HG03571 (cell line): ENCODE measurements around the gene EMILIN3.

ENCODE experiments used
- ATAC-seq: cut with Tn5 transposase; IDR thresholded peaks from one replicate; pipeline ENCODE4 v1.9.1; 2021; ENCODE audit not compliant: unreplicated experiment

EMILIN3 gene

DNA sequence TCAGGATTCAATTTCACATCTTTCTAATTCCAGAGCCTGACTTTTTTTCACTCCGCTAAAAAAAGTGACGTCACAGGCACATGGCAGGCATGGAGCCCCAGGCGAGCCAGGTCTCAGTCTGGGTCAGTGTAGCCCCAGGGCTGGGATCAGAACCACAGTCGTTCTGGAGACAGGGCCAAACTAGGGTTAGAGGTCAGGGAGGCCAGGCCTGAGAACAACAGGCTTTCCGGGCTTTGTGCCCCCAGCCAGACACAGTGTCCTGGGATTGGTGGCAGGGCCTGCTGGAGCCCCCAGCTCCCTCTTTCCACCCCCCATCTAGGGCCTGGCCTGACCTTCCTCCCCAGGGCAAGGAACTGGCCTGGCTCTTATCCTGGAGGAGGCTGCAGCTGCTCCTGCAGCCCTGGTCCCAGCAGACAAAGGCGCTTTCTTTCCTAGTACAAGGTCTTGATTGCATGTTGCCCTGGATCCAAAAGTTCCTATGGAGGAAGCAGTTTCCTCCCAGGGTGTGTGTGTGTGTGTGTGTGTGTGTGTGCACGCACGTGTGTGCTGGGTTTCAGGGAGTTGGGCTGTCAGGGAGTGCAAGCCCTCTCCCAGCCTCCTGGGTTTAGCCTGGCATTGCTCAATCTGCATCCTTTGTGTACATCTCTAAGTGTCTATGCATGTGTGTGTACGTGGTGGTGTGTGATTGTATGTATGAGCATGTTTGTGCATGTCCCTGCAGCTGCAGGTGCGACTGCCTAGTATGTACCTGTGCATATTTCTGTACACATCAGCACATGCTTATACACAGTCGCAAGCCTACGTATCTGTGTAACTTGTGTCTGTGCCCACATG is 26.5 kb upstream of the EMILIN3 start:
- no peak for ATAC-seq

DNA sequence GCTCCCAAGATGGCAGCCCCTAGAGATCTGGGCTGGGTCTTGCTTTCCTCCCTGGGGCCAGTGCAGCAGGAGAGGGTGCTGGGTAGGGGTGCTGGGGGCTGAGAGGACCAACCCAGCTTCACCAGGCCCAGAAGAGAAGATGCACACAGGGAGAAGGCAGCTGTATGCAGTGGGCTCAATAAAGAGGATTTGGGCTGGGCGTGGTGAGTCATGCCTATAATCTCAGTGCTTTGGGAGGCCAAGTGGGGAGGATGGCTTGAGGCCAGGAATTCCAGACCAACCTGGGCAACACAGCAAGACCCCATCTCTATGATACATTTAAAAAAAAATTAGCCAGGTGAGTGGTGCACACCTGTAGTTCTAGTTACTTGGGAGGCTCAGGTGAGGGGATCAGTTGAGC is 25.7 kb upstream of the EMILIN3 start:
- no peak for ATAC-seq

DNA sequence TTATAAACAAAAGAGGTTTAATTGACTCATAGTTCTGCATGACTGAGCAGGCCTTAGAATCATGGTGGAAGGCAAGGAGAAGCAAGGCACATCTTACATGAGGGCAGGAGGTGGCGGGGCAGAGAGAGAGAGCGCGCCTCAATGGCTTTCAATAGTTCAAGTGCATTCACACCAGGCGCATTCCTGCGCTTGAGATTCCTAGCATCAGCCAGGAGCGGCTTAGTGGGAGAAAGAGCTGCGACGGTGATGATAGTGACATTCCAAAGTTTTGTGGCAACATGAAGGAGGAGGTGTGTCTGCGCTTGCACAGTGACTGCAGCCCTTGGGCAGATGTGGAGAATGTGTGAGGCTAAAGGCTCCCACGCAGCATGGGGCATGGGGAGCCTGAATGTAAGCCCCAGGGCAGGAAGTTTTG is 25.0 kb upstream of the EMILIN3 start:
- no peak for ATAC-seq

DNA sequence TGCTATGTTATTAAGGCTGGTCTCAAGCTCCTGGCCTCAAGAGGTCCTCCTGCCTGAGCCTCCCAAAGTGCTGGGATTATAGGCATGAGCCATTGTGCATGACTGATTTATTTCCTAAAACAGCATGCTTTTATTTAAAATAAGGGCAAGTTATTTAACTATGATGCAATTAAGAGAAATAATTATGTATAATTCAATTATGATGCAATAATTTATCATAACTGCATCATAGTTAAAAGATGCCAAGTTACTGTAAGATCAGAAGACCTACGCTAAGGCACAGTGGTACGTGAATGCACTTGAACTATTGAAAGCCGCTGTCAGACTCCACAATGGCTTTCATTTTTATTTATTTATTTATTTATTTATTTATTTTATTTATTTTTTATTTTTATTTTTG is 24.3 kb upstream of the EMILIN3 start:
- ATAC-seq, result no peak

DNA sequence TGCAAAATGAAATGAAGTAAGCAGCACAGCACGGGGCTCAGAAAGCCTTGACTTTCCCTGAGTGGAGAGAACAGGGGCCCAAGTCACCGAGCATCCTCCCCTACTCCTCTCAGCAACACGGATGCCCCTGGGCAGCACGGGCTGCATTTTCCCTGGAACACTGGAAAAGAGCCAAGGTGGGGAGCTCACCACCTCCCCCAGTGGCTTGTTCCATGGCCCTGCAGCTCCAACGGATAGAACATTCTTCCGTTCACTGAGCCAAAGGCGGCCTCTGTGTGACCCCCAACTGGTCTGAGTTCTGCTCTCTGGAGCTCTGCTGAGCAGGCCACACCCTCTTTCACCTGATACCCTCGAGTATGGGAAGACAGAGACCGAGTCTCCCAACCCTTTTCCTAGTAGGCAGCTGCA is 20.8 kb upstream of the EMILIN3 start:
- ATAC-seq, result no peak

DNA sequence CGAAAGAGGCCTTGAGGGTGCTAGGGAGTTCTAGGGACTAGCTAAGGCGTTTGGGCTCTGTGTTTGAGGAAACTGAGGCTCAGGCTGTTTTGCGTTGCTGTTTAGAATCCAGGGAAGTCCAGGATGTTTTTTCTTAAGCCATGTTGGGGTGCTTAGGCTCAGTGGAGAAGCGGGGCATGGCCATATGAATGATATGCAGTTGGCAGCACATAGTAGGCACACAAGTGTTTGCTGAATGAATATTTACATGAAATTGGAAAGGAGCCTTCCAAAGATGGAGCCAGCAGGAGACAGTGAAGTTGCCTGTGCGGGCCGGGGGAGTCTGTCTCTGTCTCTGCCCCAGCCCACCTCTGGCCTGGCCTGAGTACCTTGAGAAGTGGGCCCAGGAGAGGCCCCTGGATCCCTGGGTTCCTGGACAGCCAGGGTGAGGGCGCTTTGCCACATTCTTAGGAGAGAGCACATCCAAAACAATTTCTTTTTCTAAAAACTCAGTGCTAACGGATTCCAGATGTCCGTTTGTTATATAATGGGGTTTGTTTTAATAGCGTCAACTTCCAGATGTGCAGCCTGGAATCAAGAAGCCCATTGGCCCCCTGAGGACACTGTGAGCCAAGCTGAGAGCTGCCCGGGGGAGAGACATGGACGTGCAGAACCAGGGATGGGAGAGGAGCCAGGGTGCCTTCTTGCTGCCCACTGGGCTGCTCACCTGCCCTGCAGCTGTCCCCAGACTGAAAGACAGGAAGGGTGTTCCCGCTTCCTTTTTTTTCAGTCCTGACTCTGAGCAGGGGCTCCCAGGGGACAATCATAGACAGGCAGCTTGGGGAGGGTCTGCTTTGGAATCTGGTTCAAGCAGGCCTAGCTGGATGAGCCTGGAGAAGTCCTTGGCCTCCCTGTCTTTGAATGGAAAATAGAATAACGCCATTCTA is 20.1 kb upstream of the EMILIN3 start:
- ATAC-seq, result no peak

DNA sequence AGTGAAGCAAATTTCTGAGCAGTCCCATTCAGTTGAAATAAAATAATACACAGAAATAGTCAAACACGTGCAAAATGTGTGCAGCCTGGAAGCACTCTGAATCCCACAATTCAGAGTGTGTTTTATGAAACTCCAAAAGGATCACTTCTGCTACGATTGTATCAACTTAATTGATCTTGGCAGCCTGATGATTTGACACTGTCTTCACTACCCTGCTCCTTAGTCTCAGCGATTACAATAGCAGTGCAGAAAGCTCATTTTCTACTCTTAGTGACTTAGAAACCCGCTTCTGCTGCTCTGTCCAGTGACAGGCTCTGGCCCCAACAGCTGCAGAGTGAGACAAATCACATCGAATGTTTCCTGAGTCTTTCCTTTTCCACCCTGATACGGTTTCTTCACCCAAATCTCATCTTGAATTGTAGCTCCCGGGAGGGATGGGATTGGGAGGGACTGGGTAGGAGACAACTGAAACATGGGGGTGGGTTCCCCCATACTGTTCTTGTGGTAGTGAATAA is 16.2 kb upstream of the EMILIN3 start:
- ATAC-seq, result no peak

DNA sequence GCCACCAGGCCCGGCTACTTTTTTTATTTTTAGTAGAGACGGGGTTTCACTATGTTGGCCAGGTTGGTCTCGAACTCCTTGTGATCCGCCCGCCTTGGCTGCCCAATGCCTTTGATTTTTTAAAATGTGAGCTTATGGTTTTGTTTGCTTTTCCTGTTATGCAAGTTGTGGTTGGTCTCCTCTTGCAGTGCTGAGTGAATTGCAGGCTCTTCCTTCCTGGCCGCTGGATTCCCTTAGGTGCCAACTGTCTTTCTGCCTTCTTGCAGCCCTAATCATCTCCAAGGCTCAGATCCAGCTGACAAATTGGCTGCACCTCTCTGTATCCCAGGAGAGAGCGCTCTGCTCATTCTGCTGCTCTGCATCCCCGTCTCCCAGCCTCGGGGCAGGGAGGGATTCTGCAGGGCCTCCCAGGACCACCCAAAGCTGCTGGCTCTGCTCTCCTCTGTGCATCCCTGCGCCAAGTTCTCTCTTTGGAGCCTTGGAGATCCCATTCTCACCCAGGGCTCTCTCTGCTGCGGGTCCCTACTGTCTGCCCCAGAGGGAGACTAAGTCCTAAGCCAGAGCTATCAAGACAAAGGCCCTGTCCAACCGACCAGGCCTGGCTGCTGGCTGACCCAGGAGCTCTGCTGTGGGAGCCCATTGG is 14.1 kb upstream of the EMILIN3 start:
- no peak for ATAC-seq

DNA sequence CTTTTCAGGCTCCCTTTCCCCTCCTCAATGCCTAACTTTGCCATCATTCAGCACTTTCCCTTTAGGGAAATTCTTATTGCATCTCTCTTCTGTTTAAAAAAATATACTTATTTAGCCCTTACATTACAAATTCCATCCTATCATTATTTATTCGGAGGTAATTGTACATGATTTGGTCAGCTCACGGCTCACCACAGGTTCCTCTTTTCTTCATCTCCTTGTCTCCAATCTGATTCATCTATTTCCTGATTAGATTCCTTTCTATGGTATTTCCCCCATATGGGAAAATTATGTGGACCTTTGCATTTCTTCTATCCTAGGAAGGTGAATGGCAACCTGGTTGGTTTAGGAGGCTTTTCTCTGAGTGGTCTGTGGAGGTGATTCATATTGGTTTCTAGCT is 12.9 kb upstream of the EMILIN3 start:
- ATAC-seq, result no peak

DNA sequence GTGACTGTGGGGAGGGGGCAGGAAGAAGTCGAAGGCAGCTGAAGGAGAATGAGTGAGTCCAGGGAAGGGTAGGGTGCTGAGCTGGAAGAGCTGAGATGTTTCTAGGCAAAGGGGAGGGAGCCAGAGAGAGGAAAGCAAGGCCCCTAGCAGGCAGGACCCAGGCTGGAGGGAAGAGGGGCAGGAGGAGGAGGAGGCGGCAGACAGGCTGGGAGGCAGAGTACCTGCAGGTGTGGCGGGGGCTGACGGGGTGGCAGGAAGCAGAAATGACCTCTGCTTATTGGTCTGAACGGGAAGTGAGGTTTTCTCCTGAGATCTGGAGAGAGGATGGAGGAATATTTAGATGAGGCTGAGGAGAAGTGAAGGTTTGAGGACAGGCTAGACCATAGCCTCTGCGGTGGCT is 10.7 kb upstream of the EMILIN3 start:
- no peak for ATAC-seq

DNA sequence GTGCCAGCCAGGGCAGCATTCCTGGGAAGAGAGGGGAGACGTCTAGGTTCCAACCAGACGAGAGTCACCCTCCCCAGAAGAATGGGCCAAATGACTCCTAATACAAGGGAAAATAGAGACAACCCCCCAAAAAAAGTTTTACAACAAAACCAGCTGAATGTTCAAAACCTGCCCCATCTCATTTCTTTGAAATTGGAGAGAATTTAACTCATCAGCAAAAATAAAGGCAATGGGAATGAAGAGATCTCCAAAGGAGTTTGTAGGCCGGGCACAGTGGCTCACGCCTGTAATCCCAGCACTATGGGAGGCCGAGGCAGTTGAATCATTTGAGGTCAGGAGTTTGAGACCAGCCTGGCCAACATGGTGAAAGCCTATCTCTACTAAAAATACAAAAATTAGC is 9.7 kb upstream of the EMILIN3 start:
- ATAC-seq, result no peak

DNA sequence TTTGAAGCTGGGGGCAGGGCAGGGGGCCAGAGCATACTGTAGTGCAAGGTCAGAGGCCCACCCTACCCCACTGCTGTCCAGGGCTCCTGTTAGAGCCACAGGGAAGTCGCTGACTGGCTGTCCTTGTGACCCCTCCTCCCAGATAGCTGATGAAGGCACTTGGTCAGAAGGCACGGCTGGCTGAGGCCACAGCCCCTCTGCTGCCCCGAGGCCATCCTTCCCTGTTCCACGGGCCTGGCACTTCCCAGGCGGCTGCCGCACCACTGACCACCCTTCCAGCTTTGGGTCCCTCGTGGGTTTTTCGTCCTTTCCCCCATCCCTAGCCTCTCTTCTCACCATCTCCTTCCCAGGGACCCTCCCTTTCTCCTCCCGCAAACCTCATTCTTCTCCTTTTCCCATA is 9.2 kb upstream of the EMILIN3 start:
- no peak for ATAC-seq

DNA sequence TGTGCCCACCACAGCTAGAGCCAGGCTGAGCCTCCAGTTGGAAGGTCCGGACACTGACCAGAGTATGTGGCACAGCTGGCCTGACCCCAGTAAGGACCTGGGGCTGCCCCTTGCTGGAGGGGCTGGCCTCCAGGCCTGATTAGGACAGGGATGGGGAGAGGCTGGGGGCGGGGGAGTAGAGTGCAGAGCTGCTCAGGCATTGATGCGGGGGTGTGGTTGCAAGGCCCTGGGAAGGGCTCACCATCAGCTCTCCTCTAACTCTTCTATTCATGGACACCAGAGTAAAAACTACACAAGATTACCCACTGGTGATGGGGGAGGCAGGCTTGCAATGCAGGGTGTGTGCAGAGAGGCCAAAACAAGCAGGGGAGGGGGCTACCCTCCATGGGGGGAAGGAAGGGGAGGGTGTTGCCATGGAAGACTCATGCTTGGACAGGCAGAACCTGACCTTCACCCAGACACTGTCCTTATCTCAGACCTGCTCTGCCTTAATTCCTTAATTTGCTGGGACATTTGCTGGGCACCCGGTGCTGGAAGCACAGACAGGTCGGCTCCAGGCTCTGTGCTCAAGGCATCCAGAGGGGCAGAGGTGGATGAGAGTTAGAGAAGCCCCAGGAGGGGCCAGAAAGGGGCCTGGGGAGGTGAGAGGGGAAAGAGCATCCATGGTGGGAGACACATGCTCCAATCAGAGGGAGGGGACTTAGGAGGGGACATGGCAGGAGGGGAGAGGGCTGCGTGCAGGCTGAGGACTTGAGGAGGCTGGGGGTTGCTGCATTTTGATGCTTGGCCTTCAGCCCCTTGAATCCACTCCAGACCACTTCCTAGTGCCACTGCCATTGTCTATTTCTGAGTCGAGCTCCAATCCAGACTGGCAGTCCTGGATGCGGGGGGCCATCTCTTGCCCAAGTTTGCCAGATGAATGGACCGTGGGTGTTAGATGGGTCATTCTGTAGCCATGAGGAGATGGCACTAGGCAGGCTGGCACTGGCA is 7.6 kb upstream of the EMILIN3 start:
- ATAC-seq, result no peak

DNA sequence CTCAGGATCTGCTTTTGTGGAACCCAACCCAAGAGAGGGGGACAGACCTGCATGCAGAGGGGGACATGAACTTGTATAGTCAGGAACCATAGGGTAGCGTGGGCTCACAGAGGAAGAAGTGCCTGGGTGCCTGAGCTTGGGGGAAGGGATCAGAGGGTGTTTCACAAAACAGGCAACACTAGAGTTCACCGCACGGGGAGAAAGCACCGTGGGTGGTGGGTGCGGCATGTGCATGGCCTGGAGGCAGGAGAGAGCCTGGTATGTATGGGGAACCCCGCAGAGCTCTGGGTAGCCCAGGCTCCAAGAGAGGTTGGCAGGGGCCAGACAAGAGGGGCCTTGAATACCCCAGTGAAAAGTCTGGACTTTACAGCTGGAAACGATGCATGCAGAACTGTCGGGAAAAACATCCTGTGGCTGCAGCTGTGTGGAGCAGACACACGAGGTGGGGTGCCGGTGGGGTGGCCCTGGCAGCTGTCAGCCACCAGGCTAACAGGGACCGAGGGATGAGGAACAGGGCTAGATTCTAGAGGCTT is 6.7 kb upstream of the EMILIN3 start:
- no peak for ATAC-seq

DNA sequence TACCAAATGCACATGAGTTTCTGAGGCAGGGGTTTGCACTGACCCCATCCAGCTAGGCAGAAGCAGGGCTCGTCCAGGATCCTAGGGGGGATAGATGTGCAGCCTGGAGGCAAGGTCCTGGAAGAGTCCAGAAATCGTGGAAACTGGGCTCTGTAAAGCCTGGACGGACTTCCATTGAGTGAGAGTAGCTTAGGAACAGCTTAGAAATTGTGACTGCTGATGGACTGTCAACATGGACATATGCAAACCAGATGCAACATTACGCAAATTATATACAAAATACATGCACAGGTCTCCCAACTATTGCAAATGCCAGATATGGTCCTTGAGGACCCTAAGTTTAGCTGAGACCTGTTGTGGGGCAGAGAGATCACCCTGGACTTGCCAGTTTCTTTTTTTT is 4.8 kb upstream of the EMILIN3 start:
- ATAC-seq, result no peak

DNA sequence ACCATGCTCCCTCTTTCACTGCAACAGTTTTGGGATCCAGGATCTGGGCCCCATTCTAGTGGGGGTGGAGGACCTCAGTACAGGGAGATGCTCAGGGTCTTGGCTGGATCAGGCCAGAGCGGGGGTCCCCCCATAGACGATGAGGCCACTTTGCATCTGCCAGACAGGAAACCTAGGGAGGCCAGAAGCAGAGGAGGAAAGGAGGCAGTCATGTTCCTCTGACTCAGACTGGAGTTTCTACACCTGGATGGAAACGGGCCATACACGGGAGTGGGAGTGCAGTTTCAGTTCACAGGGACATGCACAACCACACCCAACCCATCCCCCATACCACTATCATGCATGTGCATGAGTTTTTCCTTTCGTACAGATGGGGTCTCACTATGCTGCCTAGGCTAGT is 3.6 kb upstream of the EMILIN3 start:
- no peak for ATAC-seq

DNA sequence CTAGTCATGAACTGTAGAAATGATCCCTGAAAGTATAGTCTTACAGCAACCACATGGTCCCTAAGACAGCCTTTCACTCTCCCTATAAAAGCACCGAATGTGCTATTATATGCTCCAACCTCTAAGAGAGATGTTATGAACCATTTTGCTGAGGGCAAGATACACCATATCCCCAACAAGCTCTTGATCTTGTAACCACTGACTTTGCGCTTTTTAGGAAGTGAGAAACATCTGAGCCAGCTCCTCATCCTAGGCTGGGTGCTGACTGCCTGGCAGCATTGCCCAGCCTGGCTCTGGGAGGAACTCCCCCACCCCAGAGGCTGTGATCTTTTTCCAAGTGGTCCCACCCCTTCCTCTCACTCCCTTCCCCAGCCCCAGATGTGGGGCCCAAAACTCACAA is 3.1 kb upstream of the EMILIN3 start:
- no peak for ATAC-seq

DNA sequence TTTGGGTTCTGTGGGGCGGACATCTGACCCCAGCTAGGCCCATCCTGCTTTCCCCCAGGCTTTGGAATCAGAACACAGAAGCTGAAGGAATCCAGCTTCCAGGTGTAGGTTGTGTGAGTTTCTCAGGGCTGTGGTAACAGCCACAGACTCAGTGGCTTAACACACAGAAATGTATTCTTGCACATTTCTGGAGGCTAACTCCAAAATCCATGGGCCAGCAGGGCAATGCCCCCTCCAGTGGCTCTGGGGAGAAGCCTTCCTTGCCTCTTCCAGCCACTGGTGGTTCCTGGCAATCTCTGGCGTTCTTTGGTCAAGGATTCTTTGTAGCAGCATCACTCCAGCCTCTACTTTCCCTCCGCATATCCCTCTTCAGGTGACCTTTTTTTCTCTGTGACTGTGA is 1.3 kb upstream of the EMILIN3 start:
- ATAC-seq, result no peak

DNA sequence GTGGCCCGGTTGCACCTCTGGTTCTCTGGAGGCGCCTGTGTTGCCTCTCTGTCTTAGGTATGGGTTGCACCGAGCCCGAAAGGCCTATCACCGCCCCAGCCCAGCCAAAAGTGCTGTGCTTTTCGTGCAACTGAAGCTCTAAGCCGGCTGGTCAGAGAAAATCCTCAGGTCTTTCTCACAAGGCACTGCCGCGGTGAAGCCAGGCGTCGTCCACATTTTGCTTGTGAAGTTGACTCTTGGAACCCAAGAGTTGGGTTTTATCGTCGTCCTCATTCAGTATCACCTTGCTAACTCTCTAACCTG is 726 bp upstream of the EMILIN3 start:
- no peak for ATAC-seq
